GM21390 (cell line): ENCODE data around the gene PRELID3B.
"Not testable (repeated sequence)": the region's sequence is repeated elsewhere in the genome, so short reads cannot be mapped to it uniquely, and the experiment has no call there.

Source experiments
- ATAC-seq: cut with Tn5 transposase; IDR thresholded peaks from one replicate; pipeline ENCODE4 v1.9.1; 2021; ENCODE audit not compliant: unreplicated experiment

Gene PRELID3B

GRCh38 chr20:59027741-59028320 is 14.8 kb downstream of the PRELID3B start:
- no peak for ATAC-seq

- ATAC-seq: no peak
Measured at GRCh38 chr20:59026904-59027740, 15.5 kb downstream of the PRELID3B start.

GRCh38 chr20:59025511-59025910 is 17.1 kb downstream of the PRELID3B start:
- ATAC-seq: no peak

GRCh38 chr20:59025086-59025485 is 17.5 kb downstream of the PRELID3B start:
- ATAC-seq: no peak

- ATAC-seq: no peak
Measured at GRCh38 chr20:59024111-59024530, 18.5 kb downstream of the PRELID3B start.

- ATAC-seq: no peak
Measured at GRCh38 chr20:59023616-59024015, 19.0 kb downstream of the PRELID3B start.

- ATAC-seq: no peak
Measured at GRCh38 chr20:59022754-59023153, 19.8 kb downstream of the PRELID3B start.

- ATAC-seq: no peak
Measured at GRCh38 chr20:59020938-59021551, 21.5 kb downstream of the PRELID3B start.

GRCh38 chr20:59019217-59019616 is 23.4 kb downstream of the PRELID3B start, which contains the start of gene TUBB1:
TUBB1 (plus strand) TSS chr20:59019429; CDS start chr20:59019523, 94 bp downstream.
- no peak for ATAC-seq

GRCh38 chr20:59018817-59019216 is 23.8 kb downstream of the PRELID3B start:
- ATAC-seq: no peak

GRCh38 chr20:59017493-59018231 is 24.9 kb downstream of the PRELID3B start:
- ATAC-seq: no peak

GRCh38 chr20:59016795-59017492 is 25.6 kb downstream of the PRELID3B start:
- ATAC-seq: no peak

- ATAC-seq: no peak
Measured at GRCh38 chr20:59015812-59016711, 26.5 kb downstream of the PRELID3B start.

- ATAC-seq: no peak
Measured at GRCh38 chr20:59015411-59015810, 27.2 kb downstream of the PRELID3B start.

GRCh38 chr20:59014680-59015389 is 27.8 kb downstream of the PRELID3B start:
- no peak for ATAC-seq

GRCh38 chr20:59013959-59014608 is 28.5 kb downstream of the PRELID3B start:
- ATAC-seq: no peak

- no peak for ATAC-seq
Measured at GRCh38 chr20:59013031-59013951, 29.3 kb downstream of the PRELID3B start.

GRCh38 chr20:59011874-59012157 is 30.8 kb downstream of the PRELID3B start:
- not testable (repeated sequence) for ATAC-seq
